T-helper 1 cell treated with Interleukin-12 subunit alpha and Interleukin-12 subunit beta and Interleukin-4 antibody, amounts not matched to agents 30 μg/mL and 1 μg/mL, for 36 hours (primary cell): ENCODE data around the gene TLCD1.

Experiments used
- H3K27ac Mint-ChIP-seq: one replicate; pipeline ENCODE4 v1.8.0; 2021; ENCODE audit warnings: mild to moderate bottlenecking, mixed read lengths
- H3K27me3 Mint-ChIP-seq: one replicate; pipeline ENCODE4 v1.8.0; 2021; ENCODE audit warnings: low read depth, mixed read lengths
- H3K36me3 Mint-ChIP-seq: one replicate; pipeline ENCODE4 v1.8.0; 2021; ENCODE audit warnings: low read depth, mixed read lengths
- H3K4me1 Mint-ChIP-seq: one replicate; pipeline ENCODE4 v1.8.0; 2021; ENCODE audit warnings: low read depth, mixed read lengths
- H3K4me3 Mint-ChIP-seq: one replicate; pipeline ENCODE4 v1.8.0; 2021; ENCODE audit warnings: mild to moderate bottlenecking, moderate library complexity, mixed read lengths
- H3K9me3 Mint-ChIP-seq: one replicate; pipeline ENCODE4 v1.8.0; 2021; ENCODE audit warnings: mixed read lengths

TLCD1 gene

GRCh38 chr17:28716740-28717577 lies 9.1 kb downstream of the TLCD1 start:
- Mint-ChIP-seq H3K27ac (no peak overlapping the region), H3K4me1 (peaks cover 31% of the 10 kb centered on the region), H3K4me3 (peak overlapping the region; percentile 46), H3K36me3 (peaks cover 20% of the 10 kb centered on the region), H3K27me3 (peaks cover 35% of the 10 kb centered on the region), H3K9me3 (no peaks in the 10 kb centered on the region)

DNA sequence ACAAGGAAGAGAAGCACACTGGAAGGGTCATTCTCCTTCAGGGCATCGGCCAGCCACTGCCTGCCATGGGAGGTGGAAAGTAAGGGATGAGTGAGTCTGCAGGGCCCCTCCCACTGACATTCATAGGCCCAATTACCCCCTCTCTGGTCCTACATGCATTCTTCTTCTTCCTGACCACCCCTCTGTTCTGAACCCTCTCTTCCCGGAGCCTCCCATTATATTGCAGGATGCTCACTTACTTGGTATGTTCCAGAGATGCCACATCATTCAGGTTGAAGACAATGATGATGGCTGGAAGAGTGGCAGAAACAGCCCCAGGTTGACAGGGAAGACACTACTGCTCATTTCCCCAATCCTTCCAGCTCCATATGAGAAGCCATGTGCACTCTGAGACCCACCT lies 10.8 kb downstream of the TLCD1 start:
- H3K27me3 Mint-ChIP-seq: peaks cover 35% of the 10 kb centered on the region
- no peak overlapping the region for H3K4me3 Mint-ChIP-seq
- no peak overlapping the region for H3K27ac Mint-ChIP-seq
- peaks cover 29% of the 10 kb centered on the region for H3K4me1 Mint-ChIP-seq
- H3K36me3 Mint-ChIP-seq: peaks cover 6% of the 10 kb centered on the region
- H3K9me3 Mint-ChIP-seq: no peaks in the 10 kb centered on the region

DNA sequence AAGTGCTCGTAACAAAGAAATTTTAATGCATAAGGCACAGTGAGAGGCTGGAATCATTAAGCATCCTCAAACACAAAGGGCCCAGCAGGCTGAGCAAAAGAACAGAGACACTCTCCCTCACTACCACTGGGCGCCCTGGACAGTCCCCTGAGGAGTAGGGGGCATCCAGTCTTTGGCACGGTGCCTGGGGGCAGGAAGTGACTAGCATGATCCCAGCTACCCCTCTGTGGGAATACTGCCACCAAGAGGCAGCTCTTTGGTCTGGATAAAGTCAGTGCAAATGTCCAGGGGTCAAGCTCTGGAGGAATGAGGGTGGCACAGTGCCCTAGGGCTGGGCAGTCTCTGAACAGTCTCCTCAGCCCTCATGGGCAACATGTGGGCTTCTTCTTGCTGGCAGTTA lies 11.8 kb downstream of the TLCD1 start:
- H3K27ac Mint-ChIP-seq: no peak overlapping the region
- H3K27me3 Mint-ChIP-seq: peaks cover 33% of the 10 kb centered on the region
- H3K9me3 Mint-ChIP-seq: no peaks in the 10 kb centered on the region
- no peaks in the 10 kb centered on the region for H3K36me3 Mint-ChIP-seq
- H3K4me3 Mint-ChIP-seq: no peak overlapping the region
- peaks cover 26% of the 10 kb centered on the region for H3K4me1 Mint-ChIP-seq

DNA sequence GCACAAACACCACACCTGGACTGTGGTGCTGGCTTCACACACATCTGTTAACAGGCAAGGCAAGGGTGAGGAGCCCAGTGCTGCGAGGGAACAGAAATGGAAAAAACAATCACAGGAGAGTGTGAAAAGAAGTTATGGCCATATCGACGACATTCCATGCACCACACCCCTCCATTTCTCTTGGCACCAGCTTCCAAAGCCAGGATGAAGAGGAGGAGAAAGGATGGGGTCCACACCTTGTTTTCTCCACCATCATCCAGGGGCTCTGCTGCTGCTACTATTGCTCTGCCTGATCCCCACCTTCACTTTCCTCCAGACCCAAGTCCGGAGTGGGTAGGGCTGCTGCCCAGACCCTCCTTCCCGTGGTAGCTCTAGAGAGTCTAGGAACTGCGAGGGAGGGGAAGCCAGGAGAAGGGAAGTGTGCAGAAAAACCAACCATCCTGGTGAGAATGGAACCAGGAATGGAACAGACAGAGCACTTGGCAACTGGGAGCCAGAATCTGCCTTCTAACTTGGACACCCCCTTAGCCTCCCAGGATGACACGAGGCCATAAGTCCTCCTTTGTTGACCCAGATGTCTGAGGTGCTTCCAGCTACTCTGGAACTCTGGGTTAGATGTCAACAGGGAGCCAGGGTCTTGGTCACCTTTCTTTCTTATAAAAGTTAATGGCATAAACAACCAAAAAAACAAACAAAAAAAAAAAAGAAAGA lies 13.2 kb downstream of the TLCD1 start:
- H3K36me3 Mint-ChIP-seq: peaks cover 2% of the 10 kb centered on the region
- peak overlapping the region; percentile 88 for H3K4me3 Mint-ChIP-seq
- H3K27me3 Mint-ChIP-seq: peaks cover 23% of the 10 kb centered on the region
- no peaks in the 10 kb centered on the region for H3K9me3 Mint-ChIP-seq
- H3K27ac Mint-ChIP-seq: peak overlapping the region; percentile 96
- H3K4me1 Mint-ChIP-seq: peaks cover 16% of the 10 kb centered on the region

DNA sequence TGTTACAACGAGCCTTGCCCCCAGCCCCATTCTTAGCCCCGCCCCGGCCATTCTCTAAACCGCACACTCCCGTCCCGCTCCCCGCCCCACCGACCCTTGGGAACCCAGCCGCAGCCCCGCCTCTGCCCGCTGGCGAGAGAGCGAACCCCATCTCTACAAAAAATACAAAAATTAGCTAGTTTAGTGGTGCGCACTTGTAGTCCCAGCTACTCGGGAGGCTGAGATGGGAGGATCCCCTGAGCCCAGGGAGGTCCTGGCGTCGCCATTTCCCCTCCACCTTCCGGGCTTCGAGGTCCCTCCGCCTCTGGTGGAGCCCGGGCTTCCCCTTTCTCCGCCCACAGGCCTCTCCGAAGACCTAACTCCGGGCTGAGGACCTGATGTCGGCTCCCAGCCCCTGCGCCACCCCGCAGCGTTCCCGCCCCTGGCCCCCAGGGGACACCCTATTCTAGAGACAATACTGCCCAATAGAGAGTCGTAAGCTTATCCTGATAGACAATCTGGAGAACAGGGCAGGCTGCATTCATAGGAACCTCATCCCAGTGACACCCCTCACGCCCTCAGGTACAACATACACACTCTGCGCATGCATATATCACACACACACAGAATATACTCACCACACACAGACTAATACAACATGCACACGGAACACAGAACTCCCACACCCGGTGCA lies 13.9 kb downstream of the TLCD1 start:
- Mint-ChIP-seq H3K27me3 (peaks cover 23% of the 10 kb centered on the region), H3K4me3 (peak overlapping the region; percentile 88), H3K9me3 (no peaks in the 10 kb centered on the region), H3K4me1 (peaks cover 20% of the 10 kb centered on the region), H3K36me3 (peaks cover 5% of the 10 kb centered on the region), H3K27ac (peak overlapping the region; percentile 96)

DNA sequence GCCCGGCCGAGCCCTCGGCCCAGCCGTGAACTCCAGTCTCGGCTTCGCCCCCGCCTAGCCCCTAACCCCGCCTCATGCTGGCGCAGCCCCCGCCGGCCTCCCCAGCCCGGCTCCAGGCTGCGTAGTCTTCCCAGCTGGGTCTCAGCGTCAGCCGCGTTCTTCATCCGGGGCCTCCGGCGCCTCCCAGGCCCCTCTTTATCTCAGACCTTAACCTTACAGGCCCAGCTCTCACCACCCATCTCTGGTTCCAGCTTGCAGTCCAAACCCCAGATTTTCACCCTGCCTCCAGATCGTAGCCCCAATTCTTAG lies 14.4 kb downstream of the TLCD1 start, which contains the start of gene PROCA1:
Gene PROCA1 (minus strand): TSS at position 166 of the 309 bp plus-strand sequence. CDS start 228 bp downstream, outside the sequence.
- peak within 1 kb of the TSS; percentile 96 for H3K27ac Mint-ChIP-seq
- peaks cover 6% of the 10 kb centered on the region for H3K36me3 Mint-ChIP-seq
- H3K9me3 Mint-ChIP-seq: no peaks in the 10 kb centered on the region
- H3K4me3 Mint-ChIP-seq: peak within 1 kb of the TSS; percentile 88
- H3K4me1 Mint-ChIP-seq: peaks cover 20% of the 10 kb centered on the region
- H3K27me3 Mint-ChIP-seq: peaks cover 22% of the 10 kb centered on the region

- H3K4me3 Mint-ChIP-seq: peak overlapping the region; percentile 88
- peaks cover 18% of the 10 kb centered on the region for H3K27me3 Mint-ChIP-seq
- H3K27ac Mint-ChIP-seq: peak overlapping the region; percentile 96
- H3K36me3 Mint-ChIP-seq: peaks cover 6% of the 10 kb centered on the region
- peaks cover 22% of the 10 kb centered on the region for H3K4me1 Mint-ChIP-seq
- H3K9me3 Mint-ChIP-seq: no peaks in the 10 kb centered on the region
These were observed 14.9 kb downstream of the TLCD1 start for GRCh38 chr17:28710861-28711722.

DNA sequence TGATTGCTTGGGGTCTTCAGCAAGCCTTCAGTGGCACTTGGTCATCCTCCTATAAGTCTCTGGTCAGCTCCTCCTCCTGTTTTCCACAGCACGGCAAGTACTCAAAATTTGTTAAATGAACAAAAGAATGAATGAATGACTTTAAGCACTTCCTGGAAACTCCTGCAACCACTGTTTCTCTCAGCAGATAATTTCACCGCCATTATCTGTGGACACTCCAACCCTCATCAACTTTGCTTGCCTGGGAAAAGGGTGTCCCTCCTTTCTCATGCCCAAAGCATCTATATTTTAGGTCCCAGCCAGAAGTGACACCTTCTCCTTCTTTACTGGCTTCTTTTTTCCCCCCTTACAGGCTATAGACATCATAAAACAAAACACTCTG lies 18.7 kb downstream of the TLCD1 start:
- peaks cover 18% of the 10 kb centered on the region for H3K4me1 Mint-ChIP-seq

DNA sequence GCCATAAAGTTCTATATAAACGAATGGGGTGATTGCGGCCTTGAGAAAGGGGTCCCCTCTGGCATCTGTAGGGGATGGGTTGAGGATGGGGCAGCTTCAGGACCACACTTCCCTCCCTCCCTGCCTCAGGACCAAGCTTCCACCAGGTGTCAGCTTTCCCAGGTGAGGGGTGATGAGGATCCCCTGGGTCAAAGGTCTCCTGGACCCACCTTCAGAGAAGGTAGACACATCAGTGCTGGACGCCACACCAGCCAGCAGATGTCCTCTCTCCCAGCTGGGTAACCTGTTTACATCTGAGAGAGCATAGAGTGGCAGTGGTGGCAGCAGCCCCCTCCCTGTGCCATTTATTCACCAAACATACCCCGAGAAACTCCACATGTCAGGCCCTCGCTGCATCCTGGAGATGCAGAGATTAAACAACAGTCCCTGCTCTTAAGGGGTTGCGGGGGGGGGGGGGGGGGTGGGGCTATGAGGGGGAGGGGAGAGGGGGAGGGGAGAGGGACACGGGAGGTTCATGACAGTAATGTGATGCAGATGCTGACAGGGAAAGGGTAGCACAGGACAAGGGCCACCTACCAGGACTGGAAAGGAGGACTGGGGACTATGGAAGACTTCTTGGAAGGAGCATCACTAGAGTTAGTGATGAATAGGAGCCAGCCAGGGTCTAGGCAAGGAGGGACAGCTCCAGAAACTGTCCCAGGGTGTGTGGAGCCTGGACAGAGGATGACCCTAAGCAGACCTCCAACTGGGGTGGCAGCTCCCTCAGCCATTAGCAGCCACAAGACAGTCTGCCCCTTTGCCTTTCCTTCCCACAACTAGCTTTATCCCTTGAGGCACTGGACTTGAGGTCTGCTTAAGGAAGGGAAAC lies 19.3 kb downstream of the TLCD1 start:
- Mint-ChIP-seq H3K9me3 (no peaks in the 10 kb centered on the region), H3K27me3 (no peaks in the 10 kb centered on the region), H3K36me3 (peaks cover 17% of the 10 kb centered on the region), H3K27ac (no peak overlapping the region), H3K4me1 (peaks cover 15% of the 10 kb centered on the region), H3K4me3 (no peak overlapping the region)

More for the DNA sequence above, 18.7 kb downstream of the TLCD1 start:
- Mint-ChIP-seq H3K36me3 (peaks cover 17% of the 10 kb centered on the region), H3K4me3 (no peak overlapping the region), H3K27me3 (no peaks in the 10 kb centered on the region), H3K27ac (peak overlapping the region; percentile 44), H3K9me3 (no peaks in the 10 kb centered on the region)

DNA sequence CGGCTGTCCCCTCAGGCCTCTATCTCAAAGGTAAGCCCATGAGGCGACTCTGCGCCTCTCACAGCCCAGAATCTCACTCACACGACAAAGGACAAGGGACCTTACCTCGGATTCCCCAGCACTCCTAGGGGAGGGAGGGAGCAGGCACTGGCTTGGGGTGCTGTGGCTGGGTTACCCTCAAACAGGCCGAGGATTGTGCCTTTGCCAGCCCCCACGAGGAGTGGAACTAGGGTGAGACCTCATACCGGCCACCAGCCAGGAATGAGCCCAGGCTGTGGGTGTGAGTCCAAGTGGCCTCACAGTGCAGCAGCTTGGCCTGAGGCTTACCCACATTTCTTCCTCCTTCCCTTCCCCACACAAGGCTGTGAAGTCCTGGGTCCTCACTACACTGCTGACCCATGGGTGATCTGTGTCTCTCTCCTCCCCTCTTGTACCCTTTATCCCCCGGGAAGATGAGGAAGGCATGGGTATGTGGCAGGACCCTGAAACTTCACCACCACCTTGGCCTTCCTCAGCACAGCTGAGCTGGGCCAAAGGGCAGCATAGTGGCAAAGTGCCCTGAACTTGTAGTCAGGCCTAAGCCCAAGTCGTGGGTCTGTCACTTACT lies 20.2 kb downstream of the TLCD1 start:
- Mint-ChIP-seq H3K36me3 (peaks cover 19% of the 10 kb centered on the region), H3K27ac (no peak overlapping the region), H3K4me1 (peaks cover 13% of the 10 kb centered on the region), H3K4me3 (no peak overlapping the region), H3K27me3 (no peaks in the 10 kb centered on the region), H3K9me3 (no peaks in the 10 kb centered on the region)

DNA sequence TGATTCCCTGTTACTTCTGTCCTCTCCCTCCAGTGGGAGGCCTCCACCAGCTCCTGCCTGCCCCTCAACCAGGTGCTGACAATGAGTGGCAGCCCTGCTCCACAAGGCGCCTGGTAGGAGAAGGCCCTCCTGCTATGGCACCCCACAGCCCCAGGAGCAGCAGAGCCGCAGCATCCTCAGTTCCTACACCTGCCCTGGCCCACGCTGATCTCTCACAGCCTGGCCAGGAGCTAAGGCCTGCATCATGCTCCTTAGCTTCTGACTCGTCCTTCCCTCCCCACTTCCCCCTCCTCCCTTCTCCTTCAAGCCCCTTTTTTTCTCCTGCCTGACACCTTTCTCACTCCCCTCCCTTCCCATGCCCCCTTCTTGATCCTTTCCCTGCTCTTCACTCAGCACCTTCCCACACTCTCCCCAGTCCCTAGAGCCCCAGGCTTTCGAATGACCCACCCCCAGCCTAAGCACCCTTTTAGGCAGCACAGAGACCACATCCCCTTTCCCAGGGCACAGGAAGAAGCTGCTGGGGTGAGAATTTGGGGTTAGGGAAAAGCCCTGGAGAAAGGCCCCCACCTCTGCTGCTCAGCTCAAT lies 20.9 kb downstream of the TLCD1 start:
- H3K27ac Mint-ChIP-seq: no peak overlapping the region
- H3K27me3 Mint-ChIP-seq: no peaks in the 10 kb centered on the region
- peaks cover 24% of the 10 kb centered on the region for H3K36me3 Mint-ChIP-seq
- H3K4me1 Mint-ChIP-seq: peaks cover 10% of the 10 kb centered on the region
- H3K4me3 Mint-ChIP-seq: no peak overlapping the region
- no peaks in the 10 kb centered on the region for H3K9me3 Mint-ChIP-seq

DNA sequence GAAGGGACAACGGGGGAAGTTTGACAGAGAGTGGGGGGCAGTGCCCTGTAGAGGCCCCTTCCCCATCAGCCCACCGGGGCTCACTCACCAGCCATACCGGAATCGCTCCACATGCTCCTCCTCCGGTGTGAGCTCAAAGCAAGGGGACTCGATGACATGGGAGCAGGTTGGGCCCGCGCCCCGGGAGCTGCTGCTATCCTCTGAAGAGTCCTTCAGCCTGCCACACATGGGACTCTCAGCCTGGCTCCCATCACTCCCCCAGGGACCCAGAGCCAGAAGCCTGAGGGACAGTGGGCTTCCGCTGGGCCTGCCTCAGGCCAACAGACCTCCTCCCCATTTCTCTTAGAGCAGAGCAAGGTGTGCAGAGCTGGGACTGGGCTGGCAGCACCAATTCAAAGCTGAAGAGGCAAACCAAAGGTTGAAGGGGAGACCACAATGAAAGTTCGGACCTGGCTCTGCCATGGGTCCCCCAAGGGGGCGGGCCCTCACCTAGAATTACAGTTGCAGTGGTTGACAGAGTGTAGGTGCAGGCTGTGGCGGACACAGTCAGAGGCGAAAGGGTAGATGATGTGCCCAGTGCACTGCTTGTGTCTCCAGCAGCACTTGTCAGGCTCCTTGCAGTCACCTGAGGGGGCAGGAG lies 21.7 kb downstream of the TLCD1 start:
- peaks cover 31% of the 10 kb centered on the region for H3K36me3 Mint-ChIP-seq
- no peak overlapping the region for H3K4me3 Mint-ChIP-seq
- H3K27ac Mint-ChIP-seq: no peak overlapping the region
- no peaks in the 10 kb centered on the region for H3K27me3 Mint-ChIP-seq
- H3K4me1 Mint-ChIP-seq: peaks cover 8% of the 10 kb centered on the region
- no peaks in the 10 kb centered on the region for H3K9me3 Mint-ChIP-seq
